Neuronal stem cell (in vitro differentiated cells): ENCODE results near the gene VWA5A.
A peak's percentile ranks its signal among the peaks of the same experiment; 100 is the strongest.

Experiments
- DNase-seq: peaks from one replicate; pipeline ENCODE4 v3.0.0-alpha.2; 2013; ENCODE audit warnings: low spot score
- H2AFZ ChIP-seq: one replicate; pipeline ENCODE4 v1.6.1; 2013; ENCODE audit warnings: mild to moderate bottlenecking, low read length, inconsistent platforms
- H2AK5ac ChIP-seq: 2 replicates; pipeline ENCODE4 v1.6.1; 2013; ENCODE audit warnings: low read depth, mild to moderate bottlenecking, inconsistent platforms, low read length, moderate library complexity, mixed read lengths
- H2BK120ac ChIP-seq: 2 replicates; pipeline ENCODE4 v1.6.1; 2013; ENCODE audit warnings: low read depth, mild to moderate bottlenecking, inconsistent platforms, low read length, moderate library complexity, mixed read lengths
- H2BK12ac ChIP-seq: one replicate; pipeline ENCODE4 v1.6.1; 2013; ENCODE audit warnings: low read length, inconsistent platforms
- H2BK15ac ChIP-seq: 2 replicates; pipeline ENCODE4 v1.6.1; 2013; ENCODE audit warnings: mild to moderate bottlenecking, low read length, inconsistent platforms, mixed read lengths
- H2BK5ac ChIP-seq: one replicate; pipeline ENCODE4 v1.6.1; 2013; ENCODE audit warnings: inconsistent platforms, mild to moderate bottlenecking, low read length, moderate library complexity
- H3K14ac ChIP-seq: one replicate; pipeline ENCODE4 v1.6.1; 2013; ENCODE audit warnings: low read length, inconsistent platforms
- H3K18ac ChIP-seq: 2 replicates; pipeline ENCODE4 v1.6.1; 2013; ENCODE audit warnings: low read length, inconsistent platforms
- H3K23ac ChIP-seq: 2 replicates; pipeline ENCODE4 v1.6.1; 2013; ENCODE audit warnings: low read depth, mild to moderate bottlenecking, mixed read lengths, low read length, inconsistent platforms; ENCODE audit not compliant: poor library complexity
- H3K27ac ChIP-seq: replicated peaks from 3 replicates; pipeline ENCODE4 v1.5.1; 2013; ENCODE audit warnings: low read length, inconsistent platforms
- H3K27me3 ChIP-seq, 3 experiments: 2 replicates each; pipeline ENCODE4 v1.6.1; 2013; ENCODE audit warnings: low read length in 3 of 3, mild to moderate bottlenecking in 2 of 3, inconsistent platforms in 1 of 3, low read depth in 1 of 3, mixed read lengths in 1 of 3, moderate library complexity in 1 of 3; ENCODE audit not compliant: control insufficient read depth in 3 of 3, insufficient read depth in 3 of 3
- H3K36me3 ChIP-seq, 2 donors: replicated peaks in 1 of 2; 2 replicates each; pipeline ENCODE4 v1.6.1; 2013; ENCODE audit warnings: low read length in 2 of 2; ENCODE audit not compliant: control insufficient read depth in 2 of 2, insufficient read depth in 2 of 2
- H3K4ac ChIP-seq: 2 replicates; pipeline ENCODE4 v1.6.1; 2013; ENCODE audit warnings: inconsistent platforms, mild to moderate bottlenecking, low read length, moderate library complexity
- H3K4me1 ChIP-seq, 2 donors: 1 replicate in 1 of 2; 2 replicates in 1 of 2; pipeline ENCODE4 v1.6.1; 2013; ENCODE audit warnings: low read length in 2 of 2, low read depth in 1 of 2; ENCODE audit not compliant: control insufficient read depth in 2 of 2, insufficient read depth in 1 of 2
- H3K4me2 ChIP-seq: one replicate; pipeline ENCODE4 v1.6.1; 2013; ENCODE audit warnings: mild to moderate bottlenecking, low read length, inconsistent platforms; ENCODE audit not compliant: insufficient read depth, poor library complexity, severe bottlenecking
- H3K4me3 ChIP-seq, 2 donors: 2 replicates each; pipeline ENCODE4 v1.5.1; 2013; ENCODE audit warnings: low read length in 2 of 2, mild to moderate bottlenecking in 2 of 2, inconsistent platforms in 1 of 2, moderate library complexity in 1 of 2
- H3K79me1 ChIP-seq: one replicate; pipeline ENCODE4 v1.6.1; 2013; ENCODE audit warnings: low read depth, mild to moderate bottlenecking, inconsistent platforms, low read length, moderate library complexity
- H3K9ac ChIP-seq: one replicate; pipeline ENCODE4 v1.6.1; 2013; ENCODE audit warnings: mild to moderate bottlenecking, low read depth, low read length, inconsistent platforms; ENCODE audit not compliant: poor library complexity
- H3K9me3 ChIP-seq, 2 donors: replicated peaks in 1 of 2; 2 replicates each; pipeline versions ENCODE3 to v1.6.1; 2013; ENCODE audit warnings: low read length in 2 of 2, mild to moderate bottlenecking in 2 of 2, inconsistent platforms in 1 of 2, low read depth in 1 of 2, mixed read lengths in 1 of 2, moderate library complexity in 1 of 2; ENCODE audit not compliant: control insufficient read depth in 2 of 2, insufficient read depth in 1 of 2
- H4K8ac ChIP-seq: one replicate; pipeline ENCODE4 v1.6.1; 2013; ENCODE audit warnings: low read depth, mild to moderate bottlenecking, inconsistent platforms, low read length, moderate library complexity
- H4K91ac ChIP-seq: one replicate; pipeline ENCODE4 v1.6.1; 2013; ENCODE audit warnings: low read length, low read depth, mild to moderate bottlenecking, inconsistent platforms; ENCODE audit not compliant: poor library complexity
- WGBS, 2 donors: extraction: QIAGEN DNeasy Blood & Tissue Kit; methylation state at CpG; one replicate each; pipeline ENCODE4 v1.1.7; 2013; ENCODE audit warnings: missing lambda C conversion rate in 2 of 2, mixed read lengths in 1 of 2; ENCODE audit not compliant: insufficient read length in 2 of 2, insufficient replicate concordance in 1 of 2; ENCODE audit errors: extremely low coverage in 2 of 2; 5-methylcytosine and 5-hydroxymethylcytosine counted together

Gene VWA5A

GRCh38 chr11:124070915-124071622 lies 44.2 kb upstream of the VWA5A start:
- Histone ChIP-seq H3K36me3 (no peaks in the 10 kb centered on the region), H2BK5ac (no peak overlapping the region), H3K18ac (no peak overlapping the region), H4K8ac (no peak overlapping the region), H3K9me3 (no peaks in the 10 kb centered on the region), H4K91ac (no peak overlapping the region), H3K23ac (no peak overlapping the region), H3K4ac (no peak overlapping the region), H2BK15ac (no peak overlapping the region), H2AK5ac (no peak overlapping the region), H2BK120ac (no peak overlapping the region), H3K79me1 (no peaks in the 10 kb centered on the region), H3K4me3 (no peak overlapping the region), H3K4me2 (no peak overlapping the region), H3K14ac (no peak overlapping the region), H3K9ac (no peak overlapping the region), H3K27ac (no peak overlapping the region), H2BK12ac (no peak overlapping the region), H3K27me3 (peaks cover 0 to 8% (median 0%) of the 10 kb centered on the region in 3 experiments), H2AFZ (no peak overlapping the region), H3K4me1 (no peaks in the 10 kb centered on the region)
- WGBS, 2 donors, result no CpG with 5 or more reads among the region's 8 CpGs
- DNase-seq, result peak; percentile 75

GRCh38 chr11:124071623-124071948 lies 43.7 kb upstream of the VWA5A start:
- Histone ChIP-seq H3K4ac (no peak overlapping the region), H3K9ac (no peak overlapping the region)

GRCh38 chr11:124072147-124072546 lies 43.1 kb upstream of the VWA5A start:
- H3K4me1 ChIP-seq, result no peaks in the 10 kb centered on the region
- no peak overlapping the region for H3K23ac ChIP-seq
- H4K8ac ChIP-seq, result no peak overlapping the region
- WGBS, 2 donors, result no CpG with 5 or more reads among the region's 8 CpGs
- no peak overlapping the region for H2BK12ac ChIP-seq
- H3K79me1 ChIP-seq, result no peaks in the 10 kb centered on the region
- no peak overlapping the region for H3K27ac ChIP-seq
- no peak overlapping the region for H2AFZ ChIP-seq
- H3K4ac ChIP-seq, result no peak overlapping the region
- H2BK120ac ChIP-seq, result no peak overlapping the region
- H3K9ac ChIP-seq, result no peak overlapping the region
- H3K14ac ChIP-seq, result no peak overlapping the region
- no peak overlapping the region for H2AK5ac ChIP-seq
- H2BK15ac ChIP-seq, result no peak overlapping the region
- no peak overlapping the region for H3K4me3 ChIP-seq
- no peaks in the 10 kb centered on the region for H3K36me3 ChIP-seq
- H3K4me2 ChIP-seq, result no peak overlapping the region
- H4K91ac ChIP-seq, result no peak overlapping the region
- no peak overlapping the region for H3K18ac ChIP-seq
- H2BK5ac ChIP-seq, result no peak overlapping the region
- H3K9me3 ChIP-seq, result no peaks in the 10 kb centered on the region
- no peak for DNase-seq
- peaks cover 0 to 8% (median 0%) of the 10 kb centered on the region in 3 experiments for H3K27me3 ChIP-seq

More at GRCh38 chr11:124071623-124071948, 43.7 kb upstream of the VWA5A start:
- Histone ChIP-seq H2AFZ (no peak overlapping the region), H2BK15ac (no peak overlapping the region), H3K23ac (no peak overlapping the region), H3K79me1 (no peaks in the 10 kb centered on the region), H4K8ac (no peak overlapping the region), H3K14ac (no peak overlapping the region), H3K4me2 (no peak overlapping the region), H3K27ac (no peak overlapping the region), H3K4me1 (no peaks in the 10 kb centered on the region), H2BK5ac (no peak overlapping the region), H3K27me3 (peaks cover 0 to 8% (median 0%) of the 10 kb centered on the region in 3 experiments), H4K91ac (no peak overlapping the region), H3K18ac (no peak overlapping the region), H3K9me3 (no peaks in the 10 kb centered on the region), H3K36me3 (no peaks in the 10 kb centered on the region), H2AK5ac (no peak overlapping the region), H2BK12ac (no peak overlapping the region), H3K4me3 (no peak overlapping the region), H2BK120ac (no peak overlapping the region)
- no peak for DNase-seq
- WGBS, 2 donors, result no CpG with 5 or more reads among the region's 4 CpGs

GRCh38 chr11:124074554-124074953 lies 40.7 kb upstream of the VWA5A start:
- Histone ChIP-seq H4K91ac (no peak overlapping the region), H3K14ac (no peak overlapping the region), H3K4me3 (peak overlapping the region in 1 of 2 donors; percentile 30), H3K36me3 (no peaks in the 10 kb centered on the region), H4K8ac (no peak overlapping the region), H3K4me1 (no peaks in the 10 kb centered on the region), H3K4me2 (no peak overlapping the region), H2AK5ac (no peak overlapping the region), H3K23ac (peak overlapping the region; percentile 81), H2AFZ (no peak overlapping the region), H3K9me3 (no peaks in the 10 kb centered on the region), H3K79me1 (no peaks in the 10 kb centered on the region), H3K4ac (no peak overlapping the region), H2BK5ac (no peak overlapping the region), H2BK15ac (no peak overlapping the region), H2BK12ac (no peak overlapping the region), H3K9ac (no peak overlapping the region), H2BK120ac (no peak overlapping the region), H3K18ac (no peak overlapping the region), H3K27me3 (peaks cover 0 to 3% (median 0%) of the 10 kb centered on the region in 3 experiments), H3K27ac (no peak overlapping the region)
- no CpG with 5 or more reads among the region's 5 CpGs for WGBS, 2 donors
- DNase-seq, result no peak
